GM12891 (cell line): ENCODE measurements around the gene FDPS.

Source experiments
- DNase-seq: peaks from one replicate; pipeline ENCODE4 v3.0.0; 2011; ENCODE audit warnings: low spot score; ENCODE audit not compliant: insufficient read length
- FAIRE-seq: peaks from 2 replicates; lab custom pipeline; 2011; peaks lifted over from hg19 to GRCh38; lab: Jason Lieb, UNC
- PAX5 ChIP-seq: IDR thresholded peaks from 2 replicates; pipeline ENCODE4 v1.6.1; 2011; ENCODE audit warnings: low read length, moderate library complexity, mild to moderate bottlenecking; ENCODE audit not compliant: insufficient read depth, severe bottlenecking
- POLR2A ChIP-seq: IDR thresholded peaks from 2 replicates; pipeline ENCODE4 v1.6.1; 2011; ENCODE audit warnings: low read depth, low read length, control low read depth
- POLR2AphosphoS5 ChIP-seq: IDR thresholded peaks from 2 replicates; pipeline ENCODE4 v1.6.1; 2011; ENCODE audit warnings: low read depth, low read length, control low read depth
- POU2F2 ChIP-seq: IDR thresholded peaks from 2 replicates; pipeline ENCODE4 v1.6.1; 2011; ENCODE audit warnings: low read depth, mild to moderate bottlenecking, control low read depth, low read length, moderate library complexity
- SPI1 ChIP-seq: IDR thresholded peaks from 2 replicates; pipeline ENCODE4 v1.6.1; 2011; ENCODE audit warnings: low read depth, low read length, control low read depth
- TAF1 ChIP-seq: IDR thresholded peaks from 2 replicates; pipeline ENCODE4 v1.6.1; 2011; ENCODE audit warnings: low read depth, low read length, control low read depth

FDPS gene

DNA sequence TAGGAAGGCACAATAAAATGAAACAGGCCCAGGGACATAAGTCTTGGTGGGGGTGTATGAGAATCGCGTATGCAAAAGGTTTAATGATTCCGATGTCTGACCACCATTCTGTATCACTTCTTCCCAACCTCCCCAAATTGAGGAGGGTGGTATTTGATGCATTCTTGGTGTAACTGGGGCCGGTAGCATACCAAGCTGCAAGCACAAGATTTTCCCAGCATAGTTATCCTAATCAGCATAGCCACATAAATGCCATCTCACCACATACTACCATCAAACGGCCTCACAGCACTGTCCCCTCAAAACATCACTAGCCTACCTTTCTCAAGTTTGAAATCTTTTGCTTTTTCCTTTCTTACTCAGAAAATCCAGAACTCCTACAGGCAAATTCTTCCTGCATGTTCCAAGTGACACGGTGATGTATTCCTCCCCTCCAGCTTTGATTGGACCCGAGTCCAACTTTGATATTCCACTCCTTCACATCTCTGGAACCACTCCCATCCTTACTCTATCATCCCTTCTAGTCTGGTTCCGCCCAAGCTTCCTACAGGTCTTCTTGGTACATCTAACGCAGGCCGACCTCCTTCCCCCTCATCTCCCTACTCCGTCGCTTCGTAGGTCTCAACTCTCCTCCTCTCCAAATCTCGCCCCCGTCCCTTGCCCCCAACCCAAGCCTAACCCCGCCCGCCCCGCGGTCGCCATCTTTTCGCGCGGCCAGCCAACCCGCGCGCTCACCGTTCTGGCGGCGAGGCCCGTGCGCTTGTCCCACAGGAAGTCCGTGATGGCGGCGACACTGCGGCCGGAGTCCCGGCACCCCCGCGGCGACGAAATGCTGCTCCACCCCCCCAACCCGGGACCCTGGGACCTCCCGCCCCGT is 36.0 kb upstream of the FDPS start:
- DNase-seq = no peak
- FAIRE-seq = no peak
- TF ChIP-seq TAF1 (peak; percentile 17; the same call in 1 of the 2 replicates), POLR2AphosphoS5 (no peak)

DNA sequence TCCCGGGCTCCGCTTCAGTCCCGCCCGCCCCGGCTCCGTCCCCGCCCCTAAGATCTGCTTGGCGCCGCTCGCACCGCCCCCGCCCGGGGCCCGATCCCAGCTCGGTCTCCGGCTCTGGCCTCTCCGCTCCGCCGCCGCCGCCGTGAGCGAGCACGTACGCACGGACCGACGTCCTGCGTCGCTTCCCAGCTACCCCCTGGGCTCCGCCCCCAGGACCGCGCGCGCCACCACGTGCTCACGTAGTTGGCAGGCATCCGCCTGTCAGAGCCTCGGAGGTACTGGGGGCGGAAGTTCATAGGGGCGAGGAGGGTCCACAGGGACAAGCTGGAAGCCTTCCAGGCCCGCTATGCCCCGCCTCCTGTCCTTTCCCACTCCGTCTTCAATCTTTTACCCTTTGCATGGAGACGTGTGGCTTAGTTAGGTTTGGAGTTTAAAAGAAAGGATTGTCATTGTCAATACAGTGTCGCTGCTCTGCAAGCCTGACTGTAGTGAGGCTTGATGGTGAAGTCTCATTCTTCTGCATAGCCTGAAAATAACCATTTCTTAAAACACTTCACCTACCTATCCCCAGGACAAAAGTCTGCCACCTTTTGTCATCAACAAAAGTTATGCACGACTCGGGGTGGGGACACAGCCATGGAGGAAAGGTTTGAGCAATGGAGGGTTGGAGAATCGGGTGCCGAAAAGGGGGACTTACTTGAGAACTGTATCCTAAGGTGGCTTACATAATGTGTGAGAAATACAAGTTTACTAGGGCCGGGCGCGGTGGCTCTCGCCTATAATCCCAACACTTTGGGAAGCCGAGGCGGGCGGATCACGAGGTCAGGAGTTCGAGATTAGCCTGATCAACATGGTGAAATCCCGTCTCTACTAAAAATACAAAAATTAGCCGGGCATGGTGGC is 35.1 kb upstream of the FDPS start, which contains the start of gene CLK2:
Gene CLK2, minus strand, starts transcription at position 162 of the 903 bp plus-strand sequence. CDS start 2,527 bp downstream, outside the sequence.
- TF ChIP-seq PAX5 (peak; percentile 20), POU2F2 (no peak), POLR2AphosphoS5 (peak; percentile 83), TAF1 (peak; percentile 19; the same call in 1 of the 2 replicates), SPI1 (peak; percentile 53; the same call in 1 of the 2 replicates), POLR2A (peak; percentile 79)
- DNase-seq = peak; percentile 97
- FAIRE-seq = peak; percentile 96

DNA sequence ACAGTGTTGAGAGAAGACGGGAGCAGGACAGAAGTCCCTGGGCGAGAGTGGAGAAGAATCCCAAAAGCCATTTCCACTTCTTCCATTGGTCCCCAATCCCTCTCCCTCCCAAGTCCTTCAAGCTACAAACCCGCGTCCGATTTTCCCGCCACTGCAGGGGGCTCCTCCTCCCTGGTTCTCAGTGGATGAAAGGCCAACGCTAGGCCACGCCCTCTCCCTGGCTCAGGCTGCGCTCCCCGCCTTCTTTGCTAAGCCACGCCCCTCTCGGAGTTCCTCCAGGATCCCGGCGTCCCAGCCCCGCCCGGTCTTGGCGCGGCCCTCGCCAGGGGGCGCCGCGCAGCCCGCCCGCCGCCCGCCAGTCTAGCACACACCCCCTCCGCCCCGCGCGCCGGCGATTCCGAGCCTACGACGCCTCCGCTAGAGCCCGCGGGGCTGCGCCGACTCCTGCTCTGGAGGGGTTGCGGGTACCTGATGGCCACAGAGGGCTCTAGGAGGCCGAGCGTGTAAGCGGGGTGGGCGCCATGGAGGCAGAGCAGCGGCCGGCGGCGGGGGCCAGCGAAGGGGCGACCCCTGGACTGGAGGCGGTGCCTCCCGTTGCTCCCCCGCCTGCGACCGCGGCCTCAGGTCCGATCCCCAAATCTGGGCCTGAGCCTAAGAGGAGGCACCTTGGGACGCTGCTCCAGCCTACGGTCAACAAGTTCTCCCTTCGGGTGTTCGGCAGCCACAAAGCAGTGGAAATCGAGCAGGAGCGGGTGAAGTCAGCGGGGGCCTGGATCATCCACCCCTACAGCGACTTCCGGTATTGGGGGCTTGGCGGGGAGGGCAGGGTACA is 31.4 kb upstream of the FDPS start, which contains the start of gene HCN3:
Gene HCN3, plus strand, starts transcription at position 394 of the 832 bp plus-strand sequence. Its CDS starts 128 bp downstream, at position 522.
- TF ChIP-seq POU2F2 = no peak
- no peak for TF ChIP-seq PAX5
- no peak for TF ChIP-seq TAF1
- no peak for TF ChIP-seq POLR2AphosphoS5
- TF ChIP-seq POLR2A = no peak
- DNase-seq (peak; percentile 94), FAIRE-seq (peak; percentile 82)

DNA sequence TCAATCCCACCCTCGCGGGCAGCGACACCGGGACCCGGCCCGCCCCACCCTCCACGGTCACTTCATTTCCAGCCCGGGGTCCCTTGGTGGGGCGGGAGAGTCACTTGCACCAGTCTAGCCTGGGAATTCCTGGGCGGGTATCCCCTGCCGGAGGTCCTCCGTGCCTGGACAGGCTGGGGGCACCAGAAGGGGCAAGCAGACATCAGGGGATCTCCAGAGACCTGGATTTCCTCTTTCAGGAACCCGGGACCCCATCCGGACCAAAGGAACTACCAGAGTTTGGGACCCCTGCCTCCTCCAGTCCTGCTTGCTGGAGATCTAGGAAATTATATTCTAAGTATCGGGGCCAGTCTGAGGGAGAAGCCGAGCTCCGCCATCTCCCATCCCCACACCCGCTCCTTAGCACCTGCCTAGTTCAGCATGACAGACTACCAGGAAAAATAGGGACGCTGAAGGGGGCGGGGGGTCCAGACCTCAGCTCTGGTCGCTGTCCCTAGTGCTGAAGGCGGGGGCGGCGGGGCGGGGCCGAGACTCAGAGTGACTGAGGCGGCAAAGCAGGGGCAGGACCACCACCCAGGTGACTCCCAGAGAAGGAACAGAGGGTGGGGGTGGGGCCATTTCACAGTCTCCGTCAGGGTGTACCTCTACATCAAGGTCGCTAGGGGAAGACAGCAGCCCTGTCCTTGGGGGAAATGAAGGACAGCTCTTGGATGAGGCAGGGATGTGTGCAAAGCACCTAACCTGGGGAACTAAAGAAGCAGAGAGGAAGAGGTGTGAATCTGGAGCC is 30.6 kb upstream of the FDPS start:
- FAIRE-seq = peak; percentile 31
- DNase-seq = no peak
- no peak for TF ChIP-seq POU2F2
- no peak for TF ChIP-seq SPI1
- no peak for TF ChIP-seq TAF1
- no peak for TF ChIP-seq POLR2AphosphoS5
- no peak for TF ChIP-seq POLR2A
- no peak for TF ChIP-seq PAX5

DNA sequence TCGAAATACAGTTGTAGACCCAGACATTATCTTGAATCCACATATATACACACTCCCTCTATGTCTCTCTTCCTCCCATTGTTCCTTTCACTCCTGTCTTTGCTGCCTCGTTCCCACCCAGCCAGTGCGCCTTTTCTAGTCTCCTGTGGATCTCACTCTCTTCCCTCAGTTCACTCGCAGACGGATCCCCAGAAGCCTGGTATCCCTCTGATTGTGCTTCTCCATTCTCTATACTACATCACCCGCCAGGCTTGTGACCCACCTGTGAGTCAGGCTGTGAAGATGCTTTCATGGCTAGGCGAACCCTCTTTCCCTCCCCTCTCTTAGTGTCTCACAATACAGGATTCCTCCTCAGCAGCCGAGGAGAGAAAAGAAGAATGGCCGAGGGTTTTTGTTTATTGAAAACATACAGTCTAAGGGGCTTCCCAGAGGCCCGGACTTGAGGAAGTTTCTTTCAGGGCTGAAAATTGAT is 29.9 kb upstream of the FDPS start:
- no peak for FAIRE-seq
- DNase-seq = no peak
- TF ChIP-seq POLR2AphosphoS5 = no peak
- TF ChIP-seq POLR2A = no peak
- no peak for TF ChIP-seq POU2F2
- no peak for TF ChIP-seq SPI1
- no peak for TF ChIP-seq TAF1
- no peak for TF ChIP-seq PAX5

DNA sequence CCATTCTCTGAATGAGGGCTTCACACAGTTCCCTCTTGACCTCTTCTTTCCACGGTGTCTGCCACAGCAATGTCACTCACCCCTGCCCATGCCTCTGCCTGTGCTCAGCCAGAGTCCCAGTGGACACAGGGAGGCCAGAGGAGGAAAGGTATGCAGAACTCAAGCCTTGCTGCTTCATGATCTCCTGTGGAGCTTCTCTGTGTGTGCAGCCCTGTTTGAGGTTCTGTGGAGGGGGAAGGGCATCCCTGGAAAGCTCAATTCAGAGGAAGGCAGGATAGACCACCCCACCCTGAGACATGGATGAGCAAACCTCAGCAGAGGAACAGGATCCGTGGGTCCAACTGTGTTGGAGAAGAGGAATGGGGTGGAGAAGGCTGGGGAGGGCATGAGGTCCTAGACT is 29.4 kb upstream of the FDPS start:
- FAIRE-seq (no peak), DNase-seq (no peak)
- TF ChIP-seq SPI1 = no peak
- TF ChIP-seq PAX5 = no peak
- TF ChIP-seq POU2F2 = no peak
- TF ChIP-seq TAF1 = no peak
- TF ChIP-seq POLR2AphosphoS5 = no peak
- no peak for TF ChIP-seq POLR2A

DNA sequence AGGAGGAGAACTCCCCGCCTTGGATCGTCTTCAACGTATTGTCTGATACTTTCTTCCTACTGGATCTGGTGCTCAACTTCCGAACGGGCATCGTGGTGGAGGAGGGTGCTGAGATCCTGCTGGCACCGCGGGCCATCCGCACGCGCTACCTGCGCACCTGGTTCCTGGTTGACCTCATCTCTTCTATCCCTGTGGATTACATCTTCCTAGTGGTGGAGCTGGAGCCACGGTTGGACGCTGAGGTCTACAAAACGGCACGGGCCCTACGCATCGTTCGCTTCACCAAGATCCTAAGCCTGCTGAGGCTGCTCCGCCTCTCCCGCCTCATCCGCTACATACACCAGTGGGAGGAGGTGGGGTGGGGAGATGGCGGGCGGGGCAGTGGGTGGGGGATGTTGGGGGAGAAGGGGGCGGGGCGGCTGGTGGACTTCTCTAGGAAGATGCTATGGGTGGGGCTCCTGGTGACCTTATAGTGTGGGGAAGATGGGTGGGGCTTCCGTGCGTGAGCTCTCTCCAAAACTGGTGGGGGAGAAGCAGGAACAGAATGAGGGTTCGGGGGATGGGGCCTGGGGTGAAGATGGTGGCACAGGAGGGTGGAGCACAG is 26.1 kb upstream of the FDPS start:
- FAIRE-seq = no peak
- TF ChIP-seq POLR2A (no peak), SPI1 (no peak), PAX5 (no peak), TAF1 (no peak), POLR2AphosphoS5 (no peak)
- no peak for DNase-seq

DNA sequence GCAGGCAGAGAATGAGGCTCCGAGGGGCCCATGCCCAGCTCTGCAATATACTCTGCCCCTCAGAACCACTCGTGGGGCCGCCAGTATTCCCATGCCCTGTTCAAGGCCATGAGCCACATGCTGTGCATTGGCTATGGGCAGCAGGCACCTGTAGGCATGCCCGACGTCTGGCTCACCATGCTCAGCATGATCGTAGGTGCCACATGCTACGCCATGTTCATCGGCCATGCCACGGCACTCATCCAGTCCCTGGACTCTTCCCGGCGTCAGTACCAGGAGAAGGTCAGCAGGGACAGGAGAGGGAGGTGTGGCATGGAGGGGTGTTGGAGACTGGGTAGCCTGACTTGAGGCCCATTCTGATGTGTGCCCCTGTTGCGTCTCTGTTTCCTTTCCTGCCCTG is 24.2 kb upstream of the FDPS start:
- TF ChIP-seq POLR2A = no peak
- no peak for DNase-seq
- FAIRE-seq = no peak

DNA sequence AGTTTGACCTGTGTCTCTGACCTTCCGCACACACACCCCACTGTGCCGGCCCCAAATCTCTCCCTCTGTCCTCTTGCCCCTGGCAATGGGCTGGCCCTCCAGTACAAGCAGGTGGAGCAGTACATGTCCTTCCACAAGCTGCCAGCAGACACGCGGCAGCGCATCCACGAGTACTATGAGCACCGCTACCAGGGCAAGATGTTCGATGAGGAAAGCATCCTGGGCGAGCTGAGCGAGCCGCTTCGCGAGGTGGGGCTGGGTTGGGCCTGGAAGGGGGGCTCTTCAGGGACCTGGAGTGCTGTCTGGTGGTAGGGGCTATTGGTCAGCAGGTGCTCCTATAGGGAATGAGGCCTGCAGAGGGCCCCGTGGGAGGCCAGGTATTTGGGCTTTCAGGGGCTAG is 23.6 kb upstream of the FDPS start:
- DNase-seq (no peak), FAIRE-seq (no peak)
- TF ChIP-seq POLR2AphosphoS5 (no peak), PAX5 (no peak), SPI1 (no peak), POLR2A (no peak), POU2F2 (no peak), TAF1 (no peak)
